Measurements from ENCODE around the gene RAMP3.
"Not testable (repeated sequence)": the region's sequence is repeated elsewhere in the genome, so short reads cannot be mapped to it uniquely, and the experiment has no call there.

RAMP3 gene, protein sequence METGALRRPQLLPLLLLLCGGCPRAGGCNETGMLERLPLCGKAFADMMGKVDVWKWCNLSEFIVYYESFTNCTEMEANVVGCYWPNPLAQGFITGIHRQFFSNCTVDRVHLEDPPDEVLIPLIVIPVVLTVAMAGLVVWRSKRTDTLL

DNA sequence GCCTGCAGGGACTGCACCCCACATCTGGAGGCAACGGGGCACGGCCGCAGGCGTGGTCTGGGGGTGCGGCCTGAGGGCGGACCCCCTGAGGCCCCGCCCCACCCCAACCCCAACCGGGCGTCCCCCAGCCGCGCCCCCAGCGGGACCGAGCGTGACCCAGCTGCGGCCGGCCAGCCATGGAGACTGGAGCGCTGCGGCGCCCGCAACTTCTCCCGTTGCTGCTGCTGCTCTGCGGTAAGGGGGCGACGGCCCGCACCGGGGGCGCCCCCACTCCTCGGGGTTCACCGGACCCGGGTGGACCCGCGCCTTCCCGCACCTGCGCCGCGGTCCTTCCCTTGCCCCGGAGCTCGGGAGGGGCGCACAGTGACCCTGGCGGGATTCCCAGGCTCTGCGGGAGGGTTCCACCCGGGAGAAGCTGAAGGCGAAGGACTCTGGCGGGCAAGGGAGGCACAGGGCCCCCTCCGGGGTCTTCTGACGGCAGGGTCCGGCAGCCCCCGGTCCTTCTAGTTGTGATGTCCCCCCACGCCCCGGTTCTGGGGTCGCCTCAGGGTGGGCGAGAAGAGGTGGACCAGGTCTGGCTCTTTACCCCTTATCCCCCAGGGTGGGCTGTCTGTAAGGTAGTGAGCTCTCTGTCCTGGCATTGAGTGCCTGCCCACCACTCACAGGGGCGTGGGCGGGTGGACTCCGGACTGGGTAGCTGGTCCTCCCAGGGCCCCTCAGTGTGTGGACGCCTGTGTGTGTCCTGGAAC, at the start of gene RAMP3:
RAMP3 (plus strand) TSS at position 139 of the 749 bp plus-strand sequence; CDS start at position 177, 38 bp downstream.
- no peak for DNase-seq (ENCODE audit: low read depth)
- TF ChIP-seq, protein P1, sequence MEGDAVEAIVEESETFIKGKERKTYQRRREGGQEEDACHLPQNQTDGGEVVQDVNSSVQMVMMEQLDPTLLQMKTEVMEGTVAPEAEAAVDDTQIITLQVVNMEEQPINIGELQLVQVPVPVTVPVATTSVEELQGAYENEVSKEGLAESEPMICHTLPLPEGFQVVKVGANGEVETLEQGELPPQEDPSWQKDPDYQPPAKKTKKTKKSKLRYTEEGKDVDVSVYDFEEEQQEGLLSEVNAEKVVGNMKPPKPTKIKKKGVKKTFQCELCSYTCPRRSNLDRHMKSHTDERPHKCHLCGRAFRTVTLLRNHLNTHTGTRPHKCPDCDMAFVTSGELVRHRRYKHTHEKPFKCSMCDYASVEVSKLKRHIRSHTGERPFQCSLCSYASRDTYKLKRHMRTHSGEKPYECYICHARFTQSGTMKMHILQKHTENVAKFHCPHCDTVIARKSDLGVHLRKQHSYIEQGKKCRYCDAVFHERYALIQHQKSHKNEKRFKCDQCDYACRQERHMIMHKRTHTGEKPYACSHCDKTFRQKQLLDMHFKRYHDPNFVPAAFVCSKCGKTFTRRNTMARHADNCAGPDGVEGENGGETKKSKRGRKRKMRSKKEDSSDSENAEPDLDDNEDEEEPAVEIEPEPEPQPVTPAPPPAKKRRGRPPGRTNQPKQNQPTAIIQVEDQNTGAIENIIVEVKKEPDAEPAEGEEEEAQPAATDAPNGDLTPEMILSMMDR (IDR thresholded peaks at IDR 0.05; ENCODE audit: low read depth, low read length, missing control alignments): no peak
- no peak within 1 kb of the TSS for H3K4me3 ChIP-seq (ENCODE audit: low read depth, low read length)
- in situ Hi-C loops (cut with HindIII; ENCODE audit: low sequenced_read_pairs): no loop called here

DNA sequence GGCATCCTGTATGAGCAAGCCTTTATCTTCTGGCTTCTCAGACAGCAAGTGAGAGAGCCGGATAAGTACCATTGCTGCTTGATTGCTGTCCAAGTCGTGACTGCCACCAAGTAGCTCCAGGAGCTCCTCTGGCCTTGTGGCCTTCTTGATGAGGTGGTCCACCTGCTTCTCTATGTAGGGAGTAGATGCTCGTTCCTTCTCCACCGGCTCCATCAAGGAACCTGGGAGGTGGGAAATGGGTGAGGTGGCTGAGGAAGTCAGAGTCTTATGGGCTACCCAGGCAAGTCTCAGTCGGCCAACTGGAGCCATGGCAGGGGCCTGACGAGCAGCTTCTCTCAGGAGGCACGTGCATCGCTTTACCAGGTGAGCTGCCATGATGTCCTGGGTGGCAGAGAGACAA, 48.7 kb upstream of the RAMP3 start:
- in situ Hi-C loops (cut with HindIII; ENCODE audit: low sequenced_read_pairs): no loop called here
- H3K4me3 ChIP-seq (ENCODE audit: low read depth, low read length): no peak overlapping the region
- TF ChIP-seq, protein P1 (IDR thresholded peaks at IDR 0.05; ENCODE audit: low read depth, low read length, missing control alignments): no peak
- no peak for DNase-seq (ENCODE audit: low read depth)

DNA sequence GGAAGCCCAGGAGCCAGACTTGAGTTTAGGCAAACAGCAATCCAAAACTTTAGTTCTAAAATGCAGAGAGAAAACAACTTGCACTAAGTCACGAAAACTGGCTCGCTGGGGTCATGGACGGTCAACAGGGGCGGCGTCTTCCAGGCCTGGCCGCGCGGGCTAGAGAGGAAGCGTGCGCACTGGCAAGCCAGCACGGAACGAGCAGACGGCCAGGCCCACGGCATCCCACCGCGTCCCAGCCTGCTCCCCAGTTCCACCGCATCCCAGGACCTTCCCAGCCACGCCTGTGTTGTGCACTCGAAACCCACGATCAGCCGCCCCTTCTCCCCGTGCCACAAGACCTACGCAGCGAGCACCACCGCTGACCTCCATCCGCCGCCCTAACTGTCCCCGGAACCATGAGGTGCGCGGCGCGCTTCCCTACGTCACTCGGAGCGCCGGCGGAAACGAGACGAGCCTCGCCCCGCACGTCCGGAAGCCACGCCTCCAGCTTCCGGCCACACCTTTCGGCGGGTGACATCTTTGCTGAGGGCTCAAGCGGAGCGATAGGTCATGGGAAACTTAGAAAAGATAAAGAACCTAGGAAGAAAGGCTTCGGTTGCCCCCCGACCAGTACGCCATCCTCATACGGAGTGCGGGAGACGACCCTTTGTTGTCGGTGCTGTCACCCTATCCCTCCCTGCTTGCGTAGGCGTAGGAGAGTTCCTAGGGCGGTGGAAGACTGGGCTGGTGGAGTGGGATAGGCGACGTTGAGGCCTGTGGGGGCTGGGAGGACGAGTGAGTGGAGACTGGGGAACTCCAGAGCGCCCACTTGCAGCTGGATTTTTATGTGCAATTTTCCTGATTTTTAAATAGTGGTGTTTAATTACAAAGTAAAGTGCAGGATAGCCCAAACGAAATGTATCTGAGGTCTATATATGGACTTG, 46.0 kb upstream of the RAMP3 start, which contains the start of gene TBRG4:
TBRG4 (minus strand) TSS at position 400 of the 926 bp plus-strand sequence. CDS start 2,460 bp downstream, outside the sequence.
- TF ChIP-seq, protein P1 (IDR thresholded peaks at IDR 0.05; ENCODE audit: low read depth, low read length, missing control alignments): peak; percentile 51
- in situ Hi-C loops (cut with HindIII; ENCODE audit: low sequenced_read_pairs): no loop called here
- peak; percentile 76 for DNase-seq (ENCODE audit: low read depth)
- peak within 1 kb of the TSS; percentile 90 for H3K4me3 ChIP-seq (ENCODE audit: low read depth, low read length)

DNA sequence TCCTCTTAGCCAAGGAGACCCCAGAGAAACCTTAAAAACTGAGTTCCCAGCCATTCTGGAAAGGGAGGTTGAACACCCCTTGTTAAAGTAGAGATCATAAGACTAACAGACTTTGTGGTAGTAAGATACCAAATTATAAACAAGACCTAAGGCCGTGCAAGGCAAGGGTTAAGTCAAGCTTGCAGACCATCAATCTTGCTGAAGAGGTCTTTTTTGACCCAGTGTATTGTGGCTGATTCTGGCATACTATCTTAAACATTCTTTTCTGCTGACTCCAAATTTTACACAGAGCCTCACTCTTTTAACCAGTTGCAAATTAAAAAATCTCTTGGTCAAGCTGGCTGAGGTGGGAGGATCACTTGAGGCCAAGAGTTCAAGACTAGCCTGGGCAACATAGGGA, 44.9 kb upstream of the RAMP3 start:
- peak overlapping the region; percentile 90 for H3K4me3 ChIP-seq (ENCODE audit: low read depth, low read length)
- DNase-seq (ENCODE audit: low read depth): no peak
- in situ Hi-C loops (cut with HindIII; ENCODE audit: low sequenced_read_pairs): no loop called here
- TF ChIP-seq, protein P1 (IDR thresholded peaks at IDR 0.05; ENCODE audit: low read depth, low read length, missing control alignments): no peak

DNA sequence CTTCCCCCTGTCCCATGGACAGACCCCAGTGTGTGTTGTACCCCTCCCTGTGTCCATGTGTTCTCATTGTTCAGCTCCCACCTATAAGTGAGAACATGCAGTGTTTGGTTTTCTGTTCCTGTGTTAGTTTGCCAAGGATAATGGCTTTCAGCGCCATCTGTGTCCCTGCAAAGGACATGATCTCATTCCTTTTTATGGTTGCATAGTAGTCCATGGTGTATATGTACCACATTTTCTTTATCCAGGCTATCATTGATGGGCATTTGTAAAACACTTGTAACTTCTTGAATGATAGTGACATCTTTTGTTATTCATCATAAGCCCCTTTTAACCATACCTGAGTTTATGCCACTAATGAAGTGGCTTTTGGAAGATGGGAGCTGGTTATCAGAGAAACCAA, 43.3 kb upstream of the RAMP3 start:
- DNase-seq (ENCODE audit: low read depth); H3K4me3 ChIP-seq (ENCODE audit: low read depth, low read length); in situ Hi-C loops (cut with HindIII; ENCODE audit: low sequenced_read_pairs): not testable (repeated sequence)

DNA sequence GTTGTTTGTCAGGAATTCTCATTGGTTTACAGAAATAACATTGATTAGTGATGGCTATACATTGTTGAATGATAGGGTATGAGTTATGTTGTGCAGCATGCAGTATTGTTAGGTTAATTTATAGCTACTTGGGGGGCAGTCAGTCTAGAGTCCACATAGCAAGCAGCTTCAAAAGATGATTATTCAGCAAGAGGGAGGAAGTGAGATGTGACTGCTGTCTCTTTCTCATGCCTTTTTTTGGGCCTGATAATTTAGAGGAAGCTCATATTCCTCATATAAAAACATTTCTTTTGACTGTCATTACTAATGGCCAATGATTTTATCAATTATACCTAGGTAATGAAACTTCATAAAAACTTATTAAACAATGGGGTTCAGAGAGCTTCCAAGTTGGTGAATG, 42.7 kb upstream of the RAMP3 start:
- no peak overlapping the region for H3K4me3 ChIP-seq (ENCODE audit: low read depth, low read length)
- TF ChIP-seq, protein P1 (IDR thresholded peaks at IDR 0.05; ENCODE audit: low read depth, low read length, missing control alignments): no peak
- DNase-seq (ENCODE audit: low read depth): no peak
- in situ Hi-C loops (cut with HindIII; ENCODE audit: low sequenced_read_pairs): no loop called here

Measured in astrocyte of the cerebellum (primary cell).